Mesodermal cell (in vitro differentiated cells): ENCODE results near the gene SLFN11.

ENCODE experiments used
- H3K27ac ChIP-seq: 2 replicates; pipeline ENCODE4 v1.7.0; 2013; ENCODE audit warnings: mild to moderate bottlenecking, low read depth, low read length, moderate library complexity; ENCODE audit not compliant: severe bottlenecking
- H3K36me3 ChIP-seq: 2 replicates; pipeline ENCODE4 v1.7.1; 2013; ENCODE audit warnings: mild to moderate bottlenecking, low read length, moderate library complexity; ENCODE audit not compliant: control insufficient read depth, insufficient read depth
- H3K4me1 ChIP-seq: one replicate; pipeline ENCODE4 v1.7.1; 2013; ENCODE audit warnings: mild to moderate bottlenecking, low read length; ENCODE audit not compliant: insufficient read depth, control insufficient read depth, poor library complexity, severe bottlenecking
- H3K4me3 ChIP-seq: 2 replicates; pipeline ENCODE4 v1.7.0; 2013; ENCODE audit warnings: low read length, control low read depth, mild to moderate bottlenecking; ENCODE audit not compliant: insufficient read depth, poor library complexity, severe bottlenecking; ENCODE audit errors: extremely low read depth
- H3K9me3 ChIP-seq: 2 replicates; pipeline ENCODE4 v1.7.1; 2013; ENCODE audit warnings: mild to moderate bottlenecking, low read length, moderate library complexity; ENCODE audit not compliant: control insufficient read depth
- WGBS, 2 experiments: methylation state at CpG; one replicate each; pipeline ENCODE4 v1.1.5; 2013; ENCODE audit warnings: missing lambda C conversion rate in 2 of 2; ENCODE audit not compliant: insufficient coverage in 2 of 2; 5-methylcytosine and 5-hydroxymethylcytosine counted together

Gene SLFN11

DNA sequence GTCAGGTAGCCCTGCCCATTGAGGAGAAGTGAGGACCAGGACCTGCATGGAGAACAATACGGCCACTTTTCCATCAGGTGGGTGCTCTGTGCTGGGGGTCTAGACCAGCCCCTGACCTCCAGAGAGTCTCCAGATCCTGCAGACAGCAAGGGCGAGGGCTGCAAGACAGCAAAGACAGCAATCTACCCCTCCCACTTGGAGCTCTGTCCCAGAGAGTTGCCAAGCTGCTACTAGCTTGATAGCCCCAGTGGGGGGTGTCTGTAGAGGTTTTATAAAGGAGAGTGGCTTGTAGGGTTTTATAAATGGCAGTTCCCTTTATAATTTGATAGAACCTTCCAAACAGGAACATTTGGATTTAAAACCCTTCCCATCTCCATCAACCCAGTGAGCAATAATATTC lies 16.7 kb upstream of the SLFN11 start:
- Histone ChIP-seq H3K9me3 (no peaks in the 10 kb centered on the region), H3K4me1 (no peaks in the 10 kb centered on the region), H3K4me3 (no peak overlapping the region), H3K36me3 (no peaks in the 10 kb centered on the region), H3K27ac (no peak overlapping the region)
- WGBS, 2 experiments, result 89 to 100% methylated on average over 1 of the region's 2 CpGs

DNA sequence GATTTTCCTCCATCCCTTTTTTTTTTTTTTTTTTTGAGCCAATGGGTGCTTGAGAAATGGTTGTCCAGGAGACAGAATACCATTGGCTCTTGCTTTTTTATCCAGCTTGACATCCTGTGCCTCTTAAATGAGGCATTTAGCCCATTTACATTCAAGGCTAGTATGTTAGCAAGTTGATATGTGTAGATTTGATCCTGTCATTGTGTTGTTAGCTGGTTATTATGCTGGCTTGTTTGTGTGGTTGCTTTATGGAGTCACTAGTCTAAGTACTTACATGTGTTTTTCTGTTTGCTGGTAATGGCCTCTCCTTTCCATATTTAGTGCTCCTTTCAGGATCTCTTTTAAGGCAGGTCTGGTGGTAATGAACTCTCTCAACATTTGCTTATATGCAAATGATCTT lies 14.1 kb upstream of the SLFN11 start:
- Histone ChIP-seq H3K36me3 (no peaks in the 10 kb centered on the region), H3K9me3 (no peaks in the 10 kb centered on the region), H3K4me1 (no peaks in the 10 kb centered on the region)

DNA sequence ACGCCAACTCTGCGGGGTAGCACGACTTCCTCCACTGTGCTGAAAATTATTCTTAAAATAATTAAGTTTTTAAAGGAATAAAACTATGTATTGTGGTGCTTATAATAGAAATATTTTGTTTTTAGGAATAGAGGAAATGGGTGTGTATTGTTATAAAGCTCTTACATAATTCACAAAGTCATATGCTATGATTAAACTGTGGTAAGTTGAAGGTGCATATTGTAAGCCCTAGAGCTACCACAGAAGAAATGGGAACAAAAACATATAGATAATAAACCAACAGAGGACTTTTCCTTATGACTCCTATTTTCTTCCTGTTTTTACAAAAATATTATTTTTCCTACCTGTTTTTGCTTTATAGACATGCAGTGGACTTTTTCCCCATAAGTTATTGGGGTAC lies 4.3 kb upstream of the SLFN11 start:
- no peak overlapping the region for H3K27ac ChIP-seq
- no CpG with 5 or more reads among the region's 3 CpGs for WGBS, 2 experiments
- H3K4me1 ChIP-seq, result no peaks in the 10 kb centered on the region
- H3K4me3 ChIP-seq, result no peak overlapping the region
- H3K9me3 ChIP-seq, result no peaks in the 10 kb centered on the region
- no peaks in the 10 kb centered on the region for H3K36me3 ChIP-seq

More for the DNA sequence above, 14.1 kb upstream of the SLFN11 start:
- Histone ChIP-seq H3K4me3 (no peak overlapping the region), H3K27ac (no peak overlapping the region)

DNA sequence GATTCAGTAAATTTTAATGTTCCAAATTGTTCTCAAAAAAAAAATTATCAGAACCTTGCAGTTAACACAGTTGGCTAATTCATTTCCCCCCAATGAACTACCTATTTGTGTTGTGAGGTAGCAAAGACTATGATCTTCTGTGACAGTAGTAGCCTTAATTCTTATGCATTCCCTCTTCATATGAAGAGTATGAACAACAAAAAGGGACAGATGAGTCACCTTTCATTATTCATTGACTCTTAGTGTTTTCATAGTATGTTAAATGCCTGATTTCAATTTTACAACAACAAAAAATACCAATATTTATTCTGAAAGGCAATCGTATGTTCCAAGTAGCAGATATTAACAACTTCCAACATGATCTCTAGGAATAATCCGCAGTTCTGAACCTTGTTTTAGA lies 3.6 kb upstream of the SLFN11 start:
- 84 to 89% methylated on average over 2 of the region's 2 CpGs for WGBS, 2 experiments
- Histone ChIP-seq H3K4me1 (no peaks in the 10 kb centered on the region), H3K9me3 (no peaks in the 10 kb centered on the region), H3K4me3 (no peak overlapping the region), H3K27ac (no peak overlapping the region), H3K36me3 (no peaks in the 10 kb centered on the region)

DNA sequence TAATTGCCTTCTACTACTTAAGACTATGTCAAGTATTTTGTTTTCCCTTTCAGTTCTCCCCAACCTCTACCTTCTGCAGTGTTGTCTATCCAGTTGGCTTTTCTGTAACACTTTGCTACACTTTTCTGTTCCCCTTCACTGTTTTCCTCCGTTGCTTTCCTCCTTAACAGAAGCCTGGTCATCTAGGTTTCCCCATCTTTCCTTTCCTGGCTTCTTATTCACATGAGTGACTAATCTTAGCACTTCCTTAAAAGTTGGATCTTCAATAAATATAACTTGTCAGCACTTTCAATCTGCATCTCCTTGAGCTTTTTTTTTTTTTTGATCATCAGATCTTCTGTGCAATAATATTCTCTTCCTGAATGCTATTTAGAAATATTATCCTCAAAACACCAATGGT lies 2.8 kb upstream of the SLFN11 start:
- WGBS, 2 experiments, result 63 to 82% methylated on average over 1 of the region's 1 CpG
- Histone ChIP-seq H3K4me3 (no peak overlapping the region), H3K9me3 (no peaks in the 10 kb centered on the region), H3K4me1 (no peaks in the 10 kb centered on the region), H3K27ac (no peak overlapping the region), H3K36me3 (no peaks in the 10 kb centered on the region)

DNA sequence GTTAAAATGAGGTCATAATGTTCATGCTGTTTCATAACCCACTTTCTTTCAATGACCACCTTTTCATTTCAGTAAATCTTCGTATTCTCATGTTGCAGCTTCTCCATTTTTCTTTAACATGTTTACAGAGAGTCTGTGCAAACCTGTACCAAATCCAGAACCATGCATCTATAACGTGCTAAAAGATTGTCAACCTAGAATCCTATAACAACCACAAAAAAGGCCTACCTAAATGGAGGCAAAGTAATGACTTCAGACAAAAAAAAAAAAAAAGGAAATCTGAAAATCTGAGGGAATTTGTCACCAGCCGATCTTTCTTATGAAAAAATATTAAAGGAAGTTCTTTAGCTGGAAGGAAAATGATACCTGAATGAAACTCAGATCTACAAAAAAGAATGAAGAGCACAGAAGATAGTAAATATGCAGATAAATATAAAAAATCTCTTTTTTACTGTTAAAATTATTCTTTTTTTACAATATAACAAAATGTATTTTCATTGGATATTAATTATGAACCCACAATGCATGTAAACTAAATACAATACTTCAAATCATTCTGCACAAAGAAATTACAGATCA lies 1.4 kb upstream of the SLFN11 start:
- H3K4me1 ChIP-seq, result no peaks in the 10 kb centered on the region
- H3K4me3 ChIP-seq, result no peak overlapping the region
- no peak overlapping the region for H3K27ac ChIP-seq
- WGBS, 2 experiments, result 75 to 89% methylated on average over 1 of the region's 3 CpGs
- no peaks in the 10 kb centered on the region for H3K9me3 ChIP-seq
- H3K36me3 ChIP-seq, result no peaks in the 10 kb centered on the region

DNA sequence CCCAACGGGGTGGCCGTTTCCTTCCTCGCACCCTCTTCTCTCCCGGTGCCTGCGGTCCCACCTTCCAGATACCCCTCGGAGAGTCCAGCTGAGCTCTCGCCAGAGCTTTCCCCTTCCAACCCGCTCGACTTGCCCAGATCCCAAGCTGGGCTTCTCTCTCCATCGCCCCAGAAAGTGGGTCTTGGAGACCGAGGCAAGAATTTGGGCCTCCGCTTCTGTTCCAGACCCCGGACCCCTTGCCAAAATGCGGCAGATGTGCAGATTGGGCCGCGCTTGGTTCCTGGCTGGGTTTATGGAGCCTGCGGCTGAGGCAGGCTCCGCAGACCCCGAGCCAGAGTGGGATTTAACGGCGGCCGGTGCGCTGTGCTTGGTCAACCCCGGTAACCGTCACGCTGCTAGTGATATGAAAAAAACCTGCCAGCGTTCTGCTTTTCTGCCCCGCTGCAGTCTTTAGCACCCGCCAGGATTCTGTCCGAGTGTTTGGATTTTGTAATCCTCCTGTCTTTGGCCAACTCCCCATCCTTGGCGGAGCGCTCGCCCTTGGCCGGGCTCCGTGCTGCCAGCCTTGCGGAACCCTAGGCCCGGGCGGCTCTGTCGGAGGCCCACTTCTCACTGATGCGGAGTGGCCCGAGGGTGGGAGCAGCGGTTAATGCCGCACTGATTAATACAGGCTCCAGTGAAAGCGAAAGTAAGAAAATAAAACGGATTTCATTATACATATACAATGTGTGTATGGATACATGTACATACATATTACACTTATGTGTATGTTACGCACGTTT lies 754 bp upstream of the SLFN11 start:
- Histone ChIP-seq H3K4me1 (no peaks in the 10 kb centered on the region), H3K4me3 (peak overlapping the region; percentile 28), H3K36me3 (no peaks in the 10 kb centered on the region), H3K9me3 (no peaks in the 10 kb centered on the region), H3K27ac (no peak overlapping the region)
- 7 to 8% methylated on average over 28 to 39 of the region's 47 CpGs for WGBS, 2 experiments

DNA sequence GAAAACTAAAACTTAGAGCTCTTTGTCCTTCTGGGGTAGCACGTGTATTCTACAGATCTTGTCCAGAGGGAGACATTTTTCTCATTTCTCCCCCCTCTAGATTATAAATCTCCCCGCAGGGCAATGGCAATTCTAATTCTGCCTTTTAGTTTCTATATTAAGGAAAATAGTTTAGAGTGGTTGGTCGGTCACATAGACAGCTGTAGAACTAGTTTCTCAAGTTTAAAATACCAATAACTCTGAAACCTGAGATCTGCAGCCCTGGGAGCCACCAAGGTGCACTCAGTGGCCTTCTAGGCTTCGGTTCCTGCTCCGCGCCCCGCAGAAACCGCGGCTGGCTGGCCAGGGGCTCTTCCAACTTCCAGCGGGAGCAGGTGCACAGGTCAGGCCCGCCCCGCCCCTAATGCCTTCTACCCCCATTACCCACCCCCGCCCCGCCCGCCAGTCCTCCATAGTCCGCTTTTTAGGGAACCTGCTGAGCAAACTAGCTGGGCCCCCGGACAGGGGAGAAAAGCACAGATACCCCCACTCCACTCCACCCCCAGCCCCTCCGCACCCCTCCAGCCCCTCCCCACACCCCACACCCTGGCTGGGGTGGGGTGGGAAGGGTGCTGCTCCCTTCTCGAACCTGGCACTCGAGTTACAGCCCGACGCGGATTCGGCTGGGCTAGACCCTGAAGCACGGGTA lies 431 bp downstream of the SLFN11 start:
- H3K4me1 ChIP-seq, result no peaks in the 10 kb centered on the region
- WGBS, 2 experiments, result 6 to 7% methylated on average over 9 to 14 of the region's 25 CpGs
- H3K27ac ChIP-seq, result no peak overlapping the region
- peak overlapping the region; percentile 28 for H3K4me3 ChIP-seq
- H3K36me3 ChIP-seq, result no peaks in the 10 kb centered on the region
- no peaks in the 10 kb centered on the region for H3K9me3 ChIP-seq

DNA sequence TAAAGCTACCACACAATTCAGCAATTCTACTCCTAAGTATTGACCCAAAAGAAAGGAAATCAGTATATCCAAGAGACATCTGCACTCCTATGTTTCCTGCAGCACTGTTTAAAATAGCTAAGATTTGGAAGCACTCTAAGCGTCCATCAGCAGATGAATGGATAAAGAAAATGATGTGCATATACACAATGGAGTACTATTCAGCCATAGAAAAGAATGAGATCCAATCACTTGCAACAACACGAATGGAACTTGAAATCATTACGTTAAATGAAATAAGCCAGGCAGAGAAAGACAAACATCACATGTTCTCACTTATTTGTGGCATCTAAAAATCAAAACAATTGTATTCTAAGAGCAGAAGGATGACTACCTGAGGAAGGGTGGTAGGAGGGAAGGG lies 1.5 kb downstream of the SLFN11 start:
- Histone ChIP-seq H3K4me1 (no peaks in the 10 kb centered on the region), H3K27ac (no peak overlapping the region), H3K9me3 (no peaks in the 10 kb centered on the region), H3K36me3 (no peaks in the 10 kb centered on the region), H3K4me3 (no peak overlapping the region)
- 80% methylated on average over 2 of the region's 3 CpGs; no CpG with 5 or more reads in 1 of the 2 experiments for WGBS, 2 experiments

DNA sequence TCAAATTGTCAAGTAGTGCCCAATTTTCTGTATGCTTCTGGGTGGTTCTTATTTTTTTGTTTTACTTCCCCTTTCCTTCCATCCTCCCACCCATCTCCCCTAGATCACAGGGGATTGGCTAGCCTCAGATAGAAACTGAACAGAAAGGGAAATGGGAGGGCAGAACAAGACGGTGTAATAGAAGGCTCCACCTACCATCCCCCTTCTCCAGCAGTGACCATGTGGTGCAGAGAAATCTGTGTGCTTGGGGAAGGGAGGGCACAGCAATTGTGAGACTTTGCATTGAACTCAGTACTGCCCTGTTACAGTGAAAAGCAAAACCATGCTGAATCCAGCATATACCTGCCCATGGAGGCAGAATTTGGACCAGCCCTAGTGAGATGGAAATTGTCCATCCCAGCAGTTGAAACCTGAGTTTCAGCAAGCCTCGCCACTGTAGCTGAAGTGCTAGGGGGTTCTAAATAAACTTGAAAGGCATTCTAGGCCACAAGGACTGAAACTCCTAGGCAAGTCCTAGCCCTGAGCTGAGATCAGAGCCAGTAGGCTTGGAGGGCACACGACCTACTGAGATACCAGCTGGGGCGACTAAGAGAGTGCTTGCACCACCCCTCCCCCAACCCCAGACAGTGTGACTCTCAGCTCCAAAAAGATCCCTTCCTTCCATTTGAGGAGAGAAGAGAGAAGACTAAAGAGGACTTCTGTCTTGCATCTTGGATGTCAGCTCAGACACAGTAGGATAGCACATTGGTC lies 5.2 kb downstream of the SLFN11 start:
- no peak overlapping the region for H3K4me3 ChIP-seq
- no peaks in the 10 kb centered on the region for H3K36me3 ChIP-seq
- H3K27ac ChIP-seq, result no peak overlapping the region
- no peaks in the 10 kb centered on the region for H3K4me1 ChIP-seq
- WGBS, 2 experiments, result 60 to 92% methylated on average over 1 of the region's 4 CpGs
- H3K9me3 ChIP-seq, result no peaks in the 10 kb centered on the region
